ENCODE results near the gene VWA8.
"Not testable (repeated sequence)": the region's sequence is repeated elsewhere in the genome, so short reads cannot be mapped to it uniquely, and the experiment has no call there.

VWA8 gene

GRCh38 chr13:41639955-41640780 is 320.7 kb downstream of the VWA8 start:
- no peak for ATAC-seq
- TF ChIP-seq ZNF70 (CRISPR knock-in tag; IDR thresholded peaks at IDR 0.05), result no peak
- no peak for TF ChIP-seq SNAI2 (CRISPR knock-in tag; IDR thresholded peaks at IDR 0.05)

- TF ChIP-seq, protein P1, sequence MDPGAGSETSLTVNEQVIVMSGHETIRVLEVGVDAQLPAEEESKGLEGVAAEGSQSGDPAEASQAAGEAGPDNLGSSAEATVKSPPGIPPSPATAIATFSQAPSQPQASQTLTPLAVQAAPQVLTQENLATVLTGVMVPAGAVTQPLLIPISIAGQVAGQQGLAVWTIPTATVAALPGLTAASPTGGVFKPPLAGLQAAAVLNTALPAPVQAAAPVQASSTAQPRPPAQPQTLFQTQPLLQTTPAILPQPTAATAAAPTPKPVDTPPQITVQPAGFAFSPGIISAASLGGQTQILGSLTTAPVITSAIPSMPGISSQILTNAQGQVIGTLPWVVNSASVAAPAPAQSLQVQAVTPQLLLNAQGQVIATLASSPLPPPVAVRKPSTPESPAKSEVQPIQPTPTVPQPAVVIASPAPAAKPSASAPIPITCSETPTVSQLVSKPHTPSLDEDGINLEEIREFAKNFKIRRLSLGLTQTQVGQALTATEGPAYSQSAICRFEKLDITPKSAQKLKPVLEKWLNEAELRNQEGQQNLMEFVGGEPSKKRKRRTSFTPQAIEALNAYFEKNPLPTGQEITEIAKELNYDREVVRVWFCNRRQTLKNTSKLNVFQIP (CRISPR knock-in tag; IDR thresholded peaks at IDR 0.05; ENCODE audit: borderline replicate concordance, low read depth), result no peak
- TF ChIP-seq PPARA (CRISPR knock-in tag; IDR thresholded peaks at IDR 0.05; ENCODE audit: borderline replicate concordance) (no peak), ZC3H10 (CRISPR knock-in tag; IDR thresholded peaks at IDR 0.05) (no peak), TOX (CRISPR knock-in tag; IDR thresholded peaks at IDR 0.05; ENCODE audit: borderline replicate concordance) (no peak), GLIS3 (CRISPR knock-in tag; IDR thresholded peaks at IDR 0.05) (no peak), ZNF70 (CRISPR knock-in tag; IDR thresholded peaks at IDR 0.05) (no peak), BACH2 (CRISPR knock-in tag; IDR thresholded peaks at IDR 0.05; ENCODE audit: borderline replicate concordance) (no peak), SNAI2 (CRISPR knock-in tag; IDR thresholded peaks at IDR 0.05) (no peak), ZNF8 (CRISPR knock-in tag; IDR thresholded peaks at IDR 0.05) (no peak), ZFP3 (CRISPR knock-in tag; IDR thresholded peaks at IDR 0.05) (no peak), OSR1 (CRISPR knock-in tag; IDR thresholded peaks at IDR 0.05) (no peak), ISL1 (CRISPR knock-in tag; IDR thresholded peaks at IDR 0.05) (no peak), RARB (CRISPR knock-in tag; IDR thresholded peaks at IDR 0.05) (no peak), TCF4 (CRISPR knock-in tag; IDR thresholded peaks at IDR 0.05; ENCODE audit: borderline replicate concordance) (no peak), ZNF565 (CRISPR knock-in tag; conservative IDR thresholded peaks at IDR 0.05; ENCODE audit: low read depth) (no peak), ESRRG (CRISPR knock-in tag; IDR thresholded peaks at IDR 0.05) (no peak), CREB5 (CRISPR knock-in tag; IDR thresholded peaks at IDR 0.05; ENCODE audit: low read depth) (no peak)
- TF ChIP-seq, protein P2, sequence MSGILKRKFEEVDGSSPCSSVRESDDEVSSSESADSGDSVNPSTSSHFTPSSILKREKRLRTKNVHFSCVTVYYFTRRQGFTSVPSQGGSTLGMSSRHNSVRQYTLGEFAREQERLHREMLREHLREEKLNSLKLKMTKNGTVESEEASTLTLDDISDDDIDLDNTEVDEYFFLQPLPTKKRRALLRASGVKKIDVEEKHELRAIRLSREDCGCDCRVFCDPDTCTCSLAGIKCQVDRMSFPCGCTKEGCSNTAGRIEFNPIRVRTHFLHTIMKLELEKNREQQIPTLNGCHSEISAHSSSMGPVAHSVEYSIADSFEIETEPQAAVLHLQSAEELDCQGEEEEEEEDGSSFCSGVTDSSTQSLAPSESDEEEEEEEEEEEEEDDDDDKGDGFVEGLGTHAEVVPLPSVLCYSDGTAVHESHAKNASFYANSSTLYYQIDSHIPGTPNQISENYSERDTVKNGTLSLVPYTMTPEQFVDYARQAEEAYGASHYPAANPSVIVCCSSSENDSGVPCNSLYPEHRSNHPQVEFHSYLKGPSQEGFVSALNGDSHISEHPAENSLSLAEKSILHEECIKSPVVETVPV (CRISPR knock-in tag; IDR thresholded peaks at IDR 0.05), result no peak
- TF ChIP-seq, protein P3, sequence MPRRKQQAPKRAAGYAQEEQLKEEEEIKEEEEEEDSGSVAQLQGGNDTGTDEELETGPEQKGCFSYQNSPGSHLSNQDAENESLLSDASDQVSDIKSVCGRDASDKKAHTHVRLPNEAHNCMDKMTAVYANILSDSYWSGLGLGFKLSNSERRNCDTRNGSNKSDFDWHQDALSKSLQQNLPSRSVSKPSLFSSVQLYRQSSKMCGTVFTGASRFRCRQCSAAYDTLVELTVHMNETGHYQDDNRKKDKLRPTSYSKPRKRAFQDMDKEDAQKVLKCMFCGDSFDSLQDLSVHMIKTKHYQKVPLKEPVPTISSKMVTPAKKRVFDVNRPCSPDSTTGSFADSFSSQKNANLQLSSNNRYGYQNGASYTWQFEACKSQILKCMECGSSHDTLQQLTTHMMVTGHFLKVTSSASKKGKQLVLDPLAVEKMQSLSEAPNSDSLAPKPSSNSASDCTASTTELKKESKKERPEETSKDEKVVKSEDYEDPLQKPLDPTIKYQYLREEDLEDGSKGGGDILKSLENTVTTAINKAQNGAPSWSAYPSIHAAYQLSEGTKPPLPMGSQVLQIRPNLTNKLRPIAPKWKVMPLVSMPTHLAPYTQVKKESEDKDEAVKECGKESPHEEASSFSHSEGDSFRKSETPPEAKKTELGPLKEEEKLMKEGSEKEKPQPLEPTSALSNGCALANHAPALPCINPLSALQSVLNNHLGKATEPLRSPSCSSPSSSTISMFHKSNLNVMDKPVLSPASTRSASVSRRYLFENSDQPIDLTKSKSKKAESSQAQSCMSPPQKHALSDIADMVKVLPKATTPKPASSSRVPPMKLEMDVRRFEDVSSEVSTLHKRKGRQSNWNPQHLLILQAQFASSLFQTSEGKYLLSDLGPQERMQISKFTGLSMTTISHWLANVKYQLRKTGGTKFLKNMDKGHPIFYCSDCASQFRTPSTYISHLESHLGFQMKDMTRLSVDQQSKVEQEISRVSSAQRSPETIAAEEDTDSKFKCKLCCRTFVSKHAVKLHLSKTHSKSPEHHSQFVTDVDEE (CRISPR knock-in tag; IDR thresholded peaks at IDR 0.05), result no peak
- no peak for ATAC-seq
Measured at GRCh38 chr13:41639237-41639904, 321.5 kb downstream of the VWA8 start.

DNA sequence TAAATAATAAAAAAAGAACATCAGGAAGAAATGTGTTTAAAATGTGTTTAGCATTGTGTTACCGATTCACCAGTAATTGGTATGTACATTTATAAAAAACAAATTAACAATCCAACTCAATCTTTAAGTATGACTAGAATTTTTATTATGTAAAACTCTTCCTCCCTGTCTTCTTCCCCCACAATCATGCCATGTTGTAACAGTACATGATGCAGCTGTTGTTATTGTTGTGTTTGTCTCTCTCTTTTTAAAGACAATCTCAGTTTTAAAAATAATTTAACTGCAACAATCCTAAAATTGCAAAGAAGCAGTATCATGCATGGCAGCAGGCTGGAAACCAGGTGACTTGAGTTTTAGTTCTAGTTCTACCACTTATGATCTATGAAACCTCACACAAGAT is 323.3 kb downstream of the VWA8 start:
- no peak for ATAC-seq
- no peak for TF ChIP-seq TOX (CRISPR knock-in tag; IDR thresholded peaks at IDR 0.05; ENCODE audit: borderline replicate concordance)
- TF ChIP-seq TCF4 (CRISPR knock-in tag; IDR thresholded peaks at IDR 0.05; ENCODE audit: borderline replicate concordance), result no peak
- TF ChIP-seq CREB5 (CRISPR knock-in tag; IDR thresholded peaks at IDR 0.05; ENCODE audit: low read depth), result no peak
- TF ChIP-seq RARB (CRISPR knock-in tag; IDR thresholded peaks at IDR 0.05), result no peak
- no peak for TF ChIP-seq PPARA (CRISPR knock-in tag; IDR thresholded peaks at IDR 0.05; ENCODE audit: borderline replicate concordance)
- TF ChIP-seq ZC3H10 (CRISPR knock-in tag; IDR thresholded peaks at IDR 0.05), result no peak
- no peak for TF ChIP-seq ARNTL (CRISPR knock-in tag; IDR thresholded peaks at IDR 0.05; ENCODE audit: borderline replicate concordance, low read depth)
- TF ChIP-seq BACH2 (CRISPR knock-in tag; IDR thresholded peaks at IDR 0.05; ENCODE audit: borderline replicate concordance), result no peak
- TF ChIP-seq ZNF565 (CRISPR knock-in tag; conservative IDR thresholded peaks at IDR 0.05; ENCODE audit: low read depth), result no peak
- TF ChIP-seq, protein P1 (CRISPR knock-in tag; IDR thresholded peaks at IDR 0.05; ENCODE audit: borderline replicate concordance, low read depth), result no peak
- no peak for TF ChIP-seq ZNF8 (CRISPR knock-in tag; IDR thresholded peaks at IDR 0.05)
- TF ChIP-seq ESRRG (CRISPR knock-in tag; IDR thresholded peaks at IDR 0.05), result no peak
- no peak for TF ChIP-seq CSDC2 (CRISPR knock-in tag; IDR thresholded peaks at IDR 0.05)
- no peak for TF ChIP-seq GLIS3 (CRISPR knock-in tag; IDR thresholded peaks at IDR 0.05)
- TF ChIP-seq, protein P2 (CRISPR knock-in tag; IDR thresholded peaks at IDR 0.05), result no peak
- TF ChIP-seq SNAI2 (CRISPR knock-in tag; IDR thresholded peaks at IDR 0.05), result no peak

GRCh38 chr13:41637032-41637431 is 323.9 kb downstream of the VWA8 start:
- ATAC-seq, result not testable (repeated sequence)
